ENCODE measurements around the gene MRM1.

MRM1 gene

DNA sequence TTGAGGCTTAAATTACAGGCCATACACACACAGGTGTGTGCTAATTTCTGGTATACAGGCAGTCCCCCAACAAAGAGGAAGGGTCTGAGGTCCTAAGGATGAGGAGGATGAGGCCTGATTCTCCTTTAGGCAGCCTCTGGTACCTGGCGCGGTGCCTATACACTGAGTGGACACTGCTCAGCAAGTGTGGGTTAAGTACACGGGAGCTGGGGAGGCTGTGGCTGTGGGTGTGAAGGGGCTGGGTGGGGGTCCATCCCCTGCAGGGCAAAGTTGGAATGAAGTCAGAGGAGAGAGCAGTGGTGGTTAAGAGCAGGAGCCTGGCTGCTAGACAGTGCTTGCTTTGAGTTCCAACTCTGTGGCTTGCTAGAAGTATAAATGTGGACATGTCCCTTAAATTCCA is 10.9 kb downstream of the MRM1 start:
- ATAC-seq, result no peak
- Mint-ChIP-seq H3K36me3 (peaks cover 20% of the 10 kb centered on the region), H3K27ac (no peak overlapping the region), H3K27me3 (peaks cover 3% of the 10 kb centered on the region), H3K4me1 (peaks cover 20% of the 10 kb centered on the region), H3K4me3 (no peak overlapping the region), H3K9me3 (no peaks in the 10 kb centered on the region)

DNA sequence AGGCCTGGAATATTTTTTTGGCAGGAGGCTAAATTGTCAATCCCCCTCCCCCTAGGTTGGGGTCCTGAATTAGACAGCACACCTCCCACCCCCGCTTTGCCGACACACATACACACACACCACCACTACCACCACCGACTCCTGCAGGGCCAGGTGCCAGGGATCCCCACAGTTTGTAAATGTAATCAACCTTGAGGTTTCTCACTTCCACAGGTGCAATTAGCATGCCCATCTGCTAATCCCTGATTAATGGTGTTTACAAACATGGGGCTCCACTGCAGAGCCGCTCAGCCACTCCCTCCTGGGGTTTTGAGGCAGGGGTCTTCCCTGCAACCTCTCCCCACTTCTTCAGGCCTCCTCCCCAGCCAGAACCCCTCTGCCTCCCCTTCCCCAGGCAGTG is 11.8 kb downstream of the MRM1 start:
- Mint-ChIP-seq H3K27ac (no peak overlapping the region), H3K36me3 (peaks cover 13% of the 10 kb centered on the region), H3K9me3 (no peaks in the 10 kb centered on the region), H3K27me3 (peaks cover 11% of the 10 kb centered on the region), H3K4me1 (peaks cover 14% of the 10 kb centered on the region), H3K4me3 (no peak overlapping the region)
- no peak for ATAC-seq

DNA sequence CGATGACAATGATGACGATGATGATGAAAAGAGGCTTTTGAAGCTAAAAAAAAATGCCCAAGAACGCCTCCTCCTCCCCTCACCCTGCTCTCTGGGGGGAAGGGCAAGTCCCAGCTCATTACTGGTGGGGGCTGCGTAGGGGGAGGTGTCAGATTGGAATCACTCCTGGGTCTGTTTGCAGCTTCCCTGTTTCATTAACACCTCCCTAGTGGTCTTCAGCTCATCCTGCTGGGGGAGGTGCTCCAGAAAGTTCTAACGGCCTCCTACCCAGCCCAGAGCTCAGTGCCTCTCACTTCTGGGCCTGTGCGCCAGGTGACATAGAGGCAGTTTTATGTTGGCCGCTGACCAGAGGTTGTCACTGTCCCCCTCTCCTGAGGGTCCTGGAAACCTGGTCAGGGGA is 12.7 kb downstream of the MRM1 start:
- no peak overlapping the region for H3K4me3 Mint-ChIP-seq
- no peak for ATAC-seq
- H3K9me3 Mint-ChIP-seq, result no peaks in the 10 kb centered on the region
- H3K27ac Mint-ChIP-seq, result no peak overlapping the region
- H3K4me1 Mint-ChIP-seq, result peaks cover 4% of the 10 kb centered on the region
- H3K36me3 Mint-ChIP-seq, result peaks cover 9% of the 10 kb centered on the region
- H3K27me3 Mint-ChIP-seq, result peaks cover 15% of the 10 kb centered on the region

DNA sequence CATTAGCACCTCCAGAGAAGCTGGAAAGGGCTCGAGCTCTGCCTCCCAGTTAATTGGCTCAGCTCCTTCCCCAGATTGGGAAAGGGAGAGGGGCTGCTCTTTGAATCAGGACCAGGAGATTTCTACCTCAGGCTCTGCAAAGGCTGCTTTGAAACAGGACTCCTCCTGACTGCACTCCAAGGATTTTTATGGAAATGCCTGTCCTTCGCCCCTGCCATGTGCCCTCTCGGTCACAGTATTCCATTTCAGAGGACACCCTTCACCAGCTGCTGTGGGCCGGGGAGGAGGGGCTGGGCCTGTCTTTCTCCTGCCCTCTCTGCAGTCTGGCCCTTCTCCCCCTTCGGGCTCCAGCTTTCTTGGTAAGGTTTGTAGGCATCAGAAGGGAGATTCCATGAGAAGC is 13.6 kb downstream of the MRM1 start:
- H3K27ac Mint-ChIP-seq, result no peak overlapping the region
- H3K4me1 Mint-ChIP-seq, result no peaks in the 10 kb centered on the region
- no peak overlapping the region for H3K4me3 Mint-ChIP-seq
- no peak for ATAC-seq
- no peaks in the 10 kb centered on the region for H3K9me3 Mint-ChIP-seq
- H3K27me3 Mint-ChIP-seq, result peaks cover 15% of the 10 kb centered on the region
- H3K36me3 Mint-ChIP-seq, result peaks cover 9% of the 10 kb centered on the region

DNA sequence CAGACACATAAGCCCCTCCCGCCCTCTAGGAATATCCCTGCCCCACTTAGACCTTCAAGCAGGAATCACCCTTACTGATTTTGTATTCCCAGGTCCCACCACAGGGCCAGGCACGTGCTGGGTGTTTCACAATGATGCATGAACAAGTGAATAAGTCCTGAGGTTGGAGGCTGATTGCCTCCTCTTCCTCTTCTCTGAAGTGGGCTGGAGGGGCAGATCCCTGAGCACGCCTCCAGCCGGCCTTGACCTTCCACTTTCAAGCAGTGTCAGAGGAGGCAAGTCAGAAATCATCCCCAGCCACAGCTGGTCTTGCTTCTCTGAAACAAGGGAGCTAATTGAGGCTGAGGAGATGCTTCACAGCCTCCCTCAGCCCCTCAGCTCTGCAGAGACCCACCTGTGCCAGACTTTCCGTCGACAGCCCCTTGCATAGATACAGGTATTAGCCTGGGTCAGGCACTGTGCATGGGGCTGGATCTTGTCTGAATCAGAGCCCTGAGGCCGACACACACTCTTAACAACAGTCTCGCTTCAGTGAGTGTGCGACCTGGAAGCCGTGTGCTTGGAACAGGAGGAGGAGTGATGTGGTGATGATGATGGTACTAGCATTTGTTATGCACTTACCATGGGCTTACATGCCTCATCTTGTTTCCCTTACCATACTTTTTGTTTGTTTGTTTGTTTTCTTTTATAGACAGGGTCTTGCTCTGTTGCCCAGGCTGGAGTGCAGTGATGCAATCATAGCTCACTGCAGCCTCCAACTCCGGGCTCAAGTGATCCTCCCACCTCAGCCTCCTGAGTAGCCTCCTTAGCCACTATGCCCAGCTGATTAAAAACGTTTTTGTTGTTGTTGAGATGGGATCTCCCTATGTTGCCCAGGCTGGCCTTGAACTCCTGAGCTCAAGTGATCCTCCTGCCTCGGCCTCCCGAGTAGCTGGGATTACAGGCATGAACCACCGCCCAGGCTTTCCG is 15.0 kb downstream of the MRM1 start:
- no peak overlapping the region for H3K27ac Mint-ChIP-seq
- no peaks in the 10 kb centered on the region for H3K9me3 Mint-ChIP-seq
- no peaks in the 10 kb centered on the region for H3K4me1 Mint-ChIP-seq
- no peak overlapping the region for H3K4me3 Mint-ChIP-seq
- H3K27me3 Mint-ChIP-seq, result peaks cover 15% of the 10 kb centered on the region
- peaks cover 8% of the 10 kb centered on the region for H3K36me3 Mint-ChIP-seq
- no peak for ATAC-seq

DNA sequence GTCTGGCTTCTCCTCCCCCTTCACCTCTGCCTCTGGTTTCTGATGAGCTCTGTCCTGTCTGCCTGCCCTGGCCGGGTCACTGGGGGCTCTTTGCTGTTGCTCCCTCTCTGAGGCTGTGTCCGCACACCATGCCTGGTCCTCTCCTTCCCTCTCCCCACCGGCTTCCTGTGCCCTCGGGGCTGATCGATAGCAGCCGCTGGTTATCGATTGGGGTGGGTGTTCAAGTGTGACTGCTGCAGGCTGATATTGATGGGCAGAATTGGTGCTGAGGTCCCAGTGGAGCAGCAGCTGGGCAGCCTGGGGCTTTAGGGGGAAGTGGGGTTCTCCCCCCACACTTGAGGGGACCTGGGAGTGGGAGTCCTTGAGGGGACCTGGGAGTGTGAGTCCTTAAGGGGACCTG is 16.4 kb downstream of the MRM1 start:
- Mint-ChIP-seq H3K27me3 (peaks cover 15% of the 10 kb centered on the region), H3K27ac (no peak overlapping the region), H3K9me3 (no peaks in the 10 kb centered on the region), H3K4me3 (no peak overlapping the region), H3K4me1 (no peaks in the 10 kb centered on the region), H3K36me3 (peaks cover 10% of the 10 kb centered on the region)
- ATAC-seq, result no peak

DNA sequence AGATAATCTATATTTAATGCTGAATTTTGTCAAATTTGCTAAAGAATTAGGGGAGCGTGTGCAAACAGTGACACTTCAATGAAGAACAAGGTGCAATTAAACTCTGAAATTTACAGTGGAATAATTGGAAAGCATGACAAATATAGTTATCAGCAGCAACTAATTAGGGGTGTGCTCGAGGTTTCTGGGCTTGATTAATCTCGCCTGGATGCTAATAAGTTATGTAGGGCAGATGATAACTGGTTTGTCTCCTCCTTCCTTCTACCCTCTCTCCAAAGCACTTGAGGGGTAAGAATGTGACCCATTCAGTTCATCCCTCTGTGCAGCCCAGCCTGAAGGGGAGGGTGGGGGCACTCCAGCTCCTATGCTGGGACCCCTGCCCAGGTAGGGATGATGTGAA is 21.9 kb downstream of the MRM1 start:
- Mint-ChIP-seq H3K9me3 (no peaks in the 10 kb centered on the region), H3K27ac (no peak overlapping the region), H3K4me1 (peaks cover 6% of the 10 kb centered on the region), H3K4me3 (no peak overlapping the region), H3K27me3 (peaks cover 2% of the 10 kb centered on the region), H3K36me3 (peaks cover 10% of the 10 kb centered on the region)
- no peak for ATAC-seq

DNA sequence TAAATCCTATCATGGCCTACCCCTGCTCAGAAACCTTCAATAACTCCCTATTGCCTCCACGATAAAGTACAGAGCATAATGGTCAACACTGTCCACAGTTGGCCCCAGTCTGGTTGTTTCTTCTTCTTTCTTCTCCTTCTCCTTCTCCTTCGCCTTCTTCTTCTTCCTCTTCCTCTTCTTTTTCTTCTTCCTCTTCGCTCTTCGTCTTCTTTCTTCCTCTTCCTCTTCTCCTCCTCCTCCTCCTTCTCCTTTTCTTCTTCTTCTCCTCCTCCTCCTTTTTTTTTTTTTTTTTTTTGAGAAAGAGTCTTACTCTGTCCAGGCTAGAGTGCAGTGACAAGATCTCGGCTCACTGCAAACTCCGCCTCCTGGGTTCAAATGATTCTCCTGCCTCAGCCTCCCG is 23.8 kb downstream of the MRM1 start:
- ATAC-seq, result no peak
- Mint-ChIP-seq H3K27me3 (no peaks in the 10 kb centered on the region), H3K27ac (no peak overlapping the region)

DNA sequence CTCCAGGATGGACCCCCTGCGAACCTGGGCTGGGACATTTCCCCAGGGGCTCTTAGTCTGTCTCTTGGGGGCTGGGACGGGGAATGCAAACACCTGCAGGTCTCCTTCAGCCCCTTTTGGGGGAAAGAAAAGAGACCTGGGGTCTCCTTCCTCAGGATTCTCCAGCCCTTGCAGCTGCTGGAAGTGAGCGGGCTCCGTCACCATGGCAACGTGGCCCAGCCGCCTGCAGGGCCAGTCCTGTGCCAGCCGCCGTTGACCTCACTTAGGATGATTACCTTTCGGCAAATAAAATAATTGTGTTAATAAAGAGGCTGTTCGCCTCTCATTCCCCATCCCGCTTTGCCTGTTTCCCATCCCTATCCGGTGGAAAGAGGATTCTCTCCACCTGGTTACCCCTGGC is 25.7 kb downstream of the MRM1 start:
- Mint-ChIP-seq H3K9me3 (no peaks in the 10 kb centered on the region), H3K27me3 (peaks cover 8% of the 10 kb centered on the region), H3K36me3 (no peaks in the 10 kb centered on the region), H3K4me1 (peaks cover 6% of the 10 kb centered on the region), H3K4me3 (no peak overlapping the region), H3K27ac (no peak overlapping the region)
- no peak for ATAC-seq

More for the DNA sequence above, 23.8 kb downstream of the MRM1 start:
- Mint-ChIP-seq H3K36me3 (peaks cover 10% of the 10 kb centered on the region), H3K9me3 (no peaks in the 10 kb centered on the region), H3K4me3 (no peak overlapping the region), H3K4me1 (peaks cover 6% of the 10 kb centered on the region)

DNA sequence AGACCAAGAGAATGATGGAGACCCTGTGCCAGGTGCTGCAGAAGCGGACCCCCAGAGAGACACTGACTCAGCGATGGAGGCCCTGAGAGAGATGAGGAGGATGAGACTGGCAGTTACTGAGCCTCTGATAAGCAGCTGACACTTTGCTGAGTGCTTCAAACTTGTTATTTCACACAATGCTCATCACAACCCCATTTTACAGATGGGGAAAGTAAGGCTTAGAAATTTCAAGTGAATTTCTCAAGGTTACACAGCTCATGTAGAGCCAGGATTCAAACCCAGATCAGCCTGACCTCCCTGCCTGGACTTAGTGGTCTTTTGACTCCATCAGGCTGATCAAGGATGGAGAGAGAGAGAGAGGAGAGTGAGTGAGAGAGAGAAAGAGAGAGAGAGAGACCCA is 27.2 kb downstream of the MRM1 start:
- H3K27ac Mint-ChIP-seq, result no peak overlapping the region
- H3K9me3 Mint-ChIP-seq, result no peaks in the 10 kb centered on the region
- H3K4me3 Mint-ChIP-seq, result no peak overlapping the region

DNA sequence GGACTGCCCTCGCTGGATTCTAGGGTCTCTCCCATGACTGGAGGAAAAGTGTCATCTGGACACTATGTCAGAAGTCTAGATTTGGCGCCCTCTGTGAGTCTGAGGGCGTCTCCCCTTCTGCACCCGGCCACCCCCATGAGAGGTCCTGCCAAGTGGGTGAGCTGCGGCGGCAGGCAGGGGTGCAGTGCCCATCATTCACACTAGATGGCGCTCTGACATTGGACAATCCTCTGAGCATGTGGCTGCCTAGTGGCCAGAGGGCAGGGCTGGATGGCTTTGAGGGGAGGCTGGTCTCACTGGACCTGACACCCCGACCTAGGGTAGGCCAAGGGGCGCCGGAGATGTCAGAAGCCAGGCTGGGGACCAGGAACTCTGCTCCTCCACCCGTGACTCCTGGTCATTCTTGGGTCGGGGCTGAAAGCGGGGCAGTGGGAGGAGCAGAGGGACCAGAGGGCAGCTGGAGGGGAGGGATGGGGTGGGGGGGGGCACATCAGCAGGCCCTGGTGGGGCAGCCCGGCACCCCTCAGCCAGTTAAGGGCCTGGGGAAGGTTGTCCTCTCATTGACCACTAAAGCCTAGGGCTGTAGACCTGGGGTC is 28.0 kb downstream of the MRM1 start:
- no peaks in the 10 kb centered on the region for H3K36me3 Mint-ChIP-seq
- H3K27ac Mint-ChIP-seq, result no peak overlapping the region
- peaks cover 6% of the 10 kb centered on the region for H3K4me1 Mint-ChIP-seq
- H3K4me3 Mint-ChIP-seq, result no peak overlapping the region
- ATAC-seq, result peak; percentile 86
- H3K9me3 Mint-ChIP-seq, result no peaks in the 10 kb centered on the region
- H3K27me3 Mint-ChIP-seq, result peaks cover 24% of the 10 kb centered on the region

More for the DNA sequence above, 27.2 kb downstream of the MRM1 start:
- ATAC-seq, result no peak
- Mint-ChIP-seq H3K27me3 (peaks cover 22% of the 10 kb centered on the region), H3K36me3 (no peaks in the 10 kb centered on the region), H3K4me1 (peaks cover 6% of the 10 kb centered on the region)

DNA sequence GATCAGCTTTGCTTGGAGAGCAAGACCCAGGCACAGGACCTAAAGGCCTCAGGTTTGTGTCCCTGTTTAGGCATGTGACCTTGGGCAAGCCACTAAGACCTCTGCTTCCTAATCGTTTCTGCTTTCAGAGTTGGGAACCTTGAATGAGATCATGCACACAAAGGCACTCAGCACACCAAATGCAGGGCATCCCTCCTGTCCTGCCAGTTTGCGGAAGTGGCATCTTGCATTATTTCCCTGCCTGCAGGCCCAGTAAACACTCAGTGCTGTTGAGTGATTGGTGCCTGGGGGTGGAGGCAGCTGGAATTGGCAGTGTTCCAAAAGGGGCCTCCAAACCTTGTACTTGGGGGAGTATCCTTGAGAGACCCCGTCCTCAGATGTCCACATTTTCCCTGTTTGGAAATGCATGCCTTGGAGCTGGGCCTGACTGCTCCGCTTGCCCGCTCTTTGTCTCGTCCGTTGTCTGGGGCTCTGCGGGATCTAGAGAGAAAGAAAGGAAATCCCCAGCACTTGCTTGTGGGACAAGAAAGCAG is 28.7 kb downstream of the MRM1 start:
- peaks cover 27% of the 10 kb centered on the region for H3K27me3 Mint-ChIP-seq
- no peak overlapping the region for H3K27ac Mint-ChIP-seq
- H3K4me1 Mint-ChIP-seq, result peaks cover 5% of the 10 kb centered on the region
- no peaks in the 10 kb centered on the region for H3K9me3 Mint-ChIP-seq
- no peak overlapping the region for H3K4me3 Mint-ChIP-seq
- H3K36me3 Mint-ChIP-seq, result no peaks in the 10 kb centered on the region
- no peak for ATAC-seq

DNA sequence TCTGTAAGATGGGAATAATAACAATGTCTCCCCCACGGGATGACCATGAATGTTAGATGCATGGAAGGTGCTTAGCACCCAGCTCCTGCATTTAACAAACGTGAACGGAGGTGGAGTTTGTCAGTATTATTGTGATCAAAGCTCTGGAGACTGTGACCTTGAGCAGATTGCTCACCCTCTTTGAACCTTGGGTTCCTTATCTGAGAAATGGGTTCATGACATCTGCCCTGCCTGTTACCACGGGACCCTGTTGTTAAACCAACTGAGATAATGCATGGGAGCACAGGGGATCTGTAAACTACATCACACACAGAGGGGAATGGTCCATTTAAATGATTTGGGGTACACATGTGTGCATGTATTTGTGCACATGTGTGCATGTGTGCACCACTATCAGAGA is 29.6 kb downstream of the MRM1 start:
- Mint-ChIP-seq H3K27ac (no peak overlapping the region), H3K27me3 (peaks cover 33% of the 10 kb centered on the region), H3K4me3 (no peak overlapping the region), H3K36me3 (no peaks in the 10 kb centered on the region), H3K4me1 (no peaks in the 10 kb centered on the region), H3K9me3 (no peaks in the 10 kb centered on the region)
- no peak for ATAC-seq

DNA sequence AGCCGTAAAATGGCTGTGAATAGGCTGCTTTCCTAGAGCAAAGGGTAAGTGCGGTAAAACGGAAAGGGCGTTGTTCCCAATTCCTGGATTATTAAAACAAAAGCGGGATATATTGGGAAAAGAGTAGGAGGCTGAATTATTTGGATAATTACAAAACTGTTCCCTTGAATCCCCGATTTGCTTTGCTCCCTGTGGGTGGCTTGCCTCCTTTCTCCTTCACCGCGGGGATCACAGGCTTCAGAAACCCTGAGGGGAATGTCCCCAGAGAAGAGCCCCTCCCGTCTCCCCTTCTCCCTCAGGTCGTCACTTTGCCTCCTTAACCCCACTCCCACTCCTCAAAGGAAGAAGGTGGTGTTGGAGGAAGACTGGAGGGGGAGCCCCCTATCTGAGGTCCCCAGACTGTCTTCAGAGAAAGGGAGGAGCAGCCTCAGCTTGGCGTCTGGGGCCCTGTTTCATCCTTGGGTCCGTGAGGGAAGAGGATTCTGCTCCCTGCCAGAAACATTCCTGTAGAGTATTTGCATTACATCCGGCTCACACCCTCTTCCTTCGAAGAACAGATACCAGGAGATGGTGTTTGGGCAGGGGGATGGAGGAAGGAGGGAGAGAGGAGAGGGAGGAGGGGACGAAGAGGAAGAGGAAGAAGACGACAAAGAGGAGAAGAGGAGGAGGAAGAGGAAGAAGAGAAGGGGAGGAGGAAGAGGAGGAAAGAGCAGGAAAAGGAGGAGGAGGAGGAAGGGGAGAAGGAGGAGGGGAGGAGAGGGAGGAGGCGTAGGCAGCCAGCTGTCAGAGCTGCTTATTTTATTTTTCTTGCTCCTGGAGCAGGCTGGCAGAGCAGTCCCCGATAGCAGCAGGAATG is 31.8 kb downstream of the MRM1 start:
- no peaks in the 10 kb centered on the region for H3K9me3 Mint-ChIP-seq
- H3K4me3 Mint-ChIP-seq, result no peak overlapping the region
- no peak overlapping the region for H3K27ac Mint-ChIP-seq
- H3K36me3 Mint-ChIP-seq, result no peaks in the 10 kb centered on the region
- peaks cover 36% of the 10 kb centered on the region for H3K27me3 Mint-ChIP-seq
- no peaks in the 10 kb centered on the region for H3K4me1 Mint-ChIP-seq
- ATAC-seq, result no peak

DNA sequence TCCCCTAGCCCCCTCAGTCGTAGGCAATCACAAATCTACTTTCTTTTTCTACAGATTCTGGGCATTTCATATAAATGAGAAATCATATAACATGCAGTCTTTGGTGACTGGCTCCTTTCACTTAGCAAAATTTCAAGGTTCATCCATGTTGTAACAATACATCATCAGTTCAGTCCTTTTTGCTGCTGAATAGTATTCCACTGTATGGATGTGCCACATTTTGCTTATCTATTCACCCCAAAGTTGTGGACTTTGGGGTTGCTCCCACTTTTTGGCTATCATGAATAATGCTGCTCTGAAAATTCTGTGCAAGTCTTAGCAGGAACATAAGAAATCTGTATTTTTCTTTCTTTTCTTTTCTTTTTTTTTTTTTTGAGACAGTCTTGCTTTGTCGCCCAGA is 39.0 kb downstream of the MRM1 start:
- no peak for ATAC-seq
- H3K27me3 Mint-ChIP-seq, result peaks cover 76% of the 10 kb centered on the region
- no peaks in the 10 kb centered on the region for H3K36me3 Mint-ChIP-seq
- H3K4me1 Mint-ChIP-seq, result peaks cover 16% of the 10 kb centered on the region
- no peak overlapping the region for H3K27ac Mint-ChIP-seq
- H3K9me3 Mint-ChIP-seq, result no peaks in the 10 kb centered on the region
- no peak overlapping the region for H3K4me3 Mint-ChIP-seq
